IPS DF 4.7 (cell line): ENCODE measurements around the gene MAP3K20.

Source experiments
- DNase-seq: peaks from one replicate; pipeline ENCODE4 v3.0.0-alpha.2; 2013; ENCODE audit warnings: low spot score; ENCODE audit errors: extremely low read depth

The MAP3K20 gene

GRCh38 chr2:173050684-173051083 is 25.0 kb upstream of the MAP3K20 start:
- no peak for DNase-seq

GRCh38 chr2:173051463-173052215 is 24.0 kb upstream of the MAP3K20 start:
- no peak for DNase-seq

- DNase-seq = no peak
These were observed 22.5 kb upstream of the MAP3K20 start for GRCh38 chr2:173053043-173053699.

GRCh38 chr2:173054466-173054865 is 21.2 kb upstream of the MAP3K20 start:
- no peak for DNase-seq

GRCh38 chr2:173056705-173057364 is 18.8 kb upstream of the MAP3K20 start:
- DNase-seq = no peak

- no peak for DNase-seq
These were observed 17.5 kb upstream of the MAP3K20 start for GRCh38 chr2:173058097-173058496.

- DNase-seq = no peak
These were observed 17.0 kb upstream of the MAP3K20 start for GRCh38 chr2:173058673-173059072.

- no peak for DNase-seq
These were observed 16.4 kb upstream of the MAP3K20 start for GRCh38 chr2:173059292-173059691.

- DNase-seq = no peak
These were observed 15.6 kb upstream of the MAP3K20 start for GRCh38 chr2:173059971-173060461.

- no peak for DNase-seq
These were observed 12.8 kb upstream of the MAP3K20 start for GRCh38 chr2:173062801-173063200.

- no peak for DNase-seq
These were observed 11.4 kb upstream of the MAP3K20 start for GRCh38 chr2:173064151-173064805.

GRCh38 chr2:173066887-173067676 is 8.6 kb upstream of the MAP3K20 start:
- no peak for DNase-seq

- no peak for DNase-seq
These were observed 428 bp upstream of the MAP3K20 start for GRCh38 chr2:173075056-173075780.

GRCh38 chr2:173076581-173077345 is 1.1 kb downstream of the MAP3K20 start:
- DNase-seq = no peak

GRCh38 chr2:173077506-173078177 is 2.0 kb downstream of the MAP3K20 start:
- DNase-seq = no peak

GRCh38 chr2:173079141-173079540 is 3.5 kb downstream of the MAP3K20 start:
- DNase-seq = no peak

- DNase-seq = no peak
These were observed 4.6 kb downstream of the MAP3K20 start for GRCh38 chr2:173079973-173080860.
